Astrocyte (in vitro differentiated cells and primary cell): Measurements from ENCODE around the gene P3H3.

Experiments used
- CTCF ChIP-seq: IDR thresholded peaks from 2 replicates; pipeline ENCODE4 v1.5.1; 2011; ENCODE audit warnings: low read depth, mild to moderate bottlenecking, inconsistent platforms, low read length, moderate library complexity; ENCODE audit not compliant: insufficient read depth
- EZH2 ChIP-seq: IDR thresholded peaks from 2 replicates; pipeline ENCODE4 v1.6.1; 2012; ENCODE audit warnings: mild to moderate bottlenecking, low read length, inconsistent platforms; ENCODE audit not compliant: insufficient read depth

- TF ChIP-seq CTCF (no peak), EZH2 (no peak)
These were observed 3.9 kb downstream of the P3H3 start for GRCh38 chr12:6832125-6832524.
